Mesangial cell (primary cell): Measurements from ENCODE around the gene MAGED4. TPM values are rescaled to one million over a fixed set of nuclear protein-coding genes. Genes with fewer than 3 reads are reported as not detected.

Experiments
- total RNA-seq: library from RNA; depleted of rRNA; stranded (reverse); fragments of >200 nt; gene quantifications from 2 replicates; pipeline ENCODE4 v1.2.3, GENCODE V29; 2015

MAGED4 gene, protein sequence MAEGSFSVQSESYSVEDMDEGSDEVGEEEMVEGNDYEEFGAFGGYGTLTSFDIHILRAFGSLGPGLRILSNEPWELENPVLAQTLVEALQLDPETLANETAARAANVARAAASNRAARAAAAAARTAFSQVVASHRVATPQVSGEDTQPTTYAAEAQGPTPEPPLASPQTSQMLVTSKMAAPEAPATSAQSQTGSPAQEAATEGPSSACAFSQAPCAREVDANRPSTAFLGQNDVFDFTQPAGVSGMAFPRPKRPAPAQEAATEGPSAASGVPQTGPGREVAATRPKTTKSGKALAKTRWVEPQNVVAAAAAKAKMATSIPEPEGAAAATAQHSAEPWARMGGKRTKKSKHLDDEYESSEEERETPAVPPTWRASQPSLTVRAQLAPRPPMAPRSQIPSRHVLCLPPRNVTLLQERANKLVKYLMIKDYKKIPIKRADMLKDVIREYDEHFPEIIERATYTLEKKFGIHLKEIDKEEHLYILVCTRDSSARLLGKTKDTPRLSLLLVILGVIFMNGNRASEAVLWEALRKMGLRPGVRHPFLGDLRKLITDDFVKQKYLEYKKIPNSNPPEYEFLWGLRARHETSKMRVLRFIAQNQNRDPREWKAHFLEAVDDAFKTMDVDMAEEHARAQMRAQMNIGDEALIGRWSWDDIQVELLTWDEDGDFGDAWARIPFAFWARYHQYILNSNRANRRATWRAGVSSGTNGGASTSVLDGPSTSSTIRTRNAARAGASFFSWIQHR
- total RNA-seq, result 46.3 and 82.9 TPM in 2 replicates

DNA sequence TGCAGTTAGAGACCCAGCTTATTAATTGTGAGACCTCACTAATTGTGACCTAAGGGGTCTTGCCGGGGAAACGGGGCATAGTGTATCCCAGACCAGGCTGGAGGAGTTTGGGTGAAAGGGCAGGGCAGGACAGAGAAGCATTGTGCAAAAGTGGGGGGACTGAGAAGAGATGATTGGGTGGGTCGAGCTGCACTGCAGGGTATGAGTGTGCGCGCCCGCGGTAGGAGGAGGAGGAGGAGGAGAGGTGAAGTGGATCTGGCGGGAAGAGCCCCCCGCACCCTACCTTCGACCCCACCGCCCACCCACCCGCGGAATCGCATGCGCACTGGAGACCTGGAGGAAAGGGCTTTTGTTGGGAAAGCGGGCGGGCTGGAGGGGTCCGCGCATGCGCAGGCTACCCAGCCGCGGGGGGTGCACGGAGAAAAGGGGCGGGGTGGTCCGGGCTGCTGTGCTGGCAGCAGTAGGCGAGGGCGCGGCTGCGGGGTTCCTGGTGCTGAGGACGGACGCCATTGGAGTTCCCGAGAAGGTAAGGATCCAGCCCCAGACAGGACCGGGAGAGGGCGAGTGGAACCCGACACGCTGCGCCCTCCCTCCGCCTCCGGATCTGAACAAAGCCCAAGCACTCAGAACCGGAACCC is at the start of gene MAGED4:
Gene MAGED4, plus strand, starts transcription at position 449 of the 638 bp plus-strand sequence. CDS start 1,035 bp downstream, outside the sequence.

Other genes with a start within 250 kb of the MAGED4 start
- 15.8 and 24.8 TPM in 2 replicates for gene MAGED4B, start 115.7 kb upstream of the MAGED4 start, total RNA-seq
- gene XAGE2, start 184.1 kb downstream of the MAGED4 start, total RNA-seq, result not detected in 2 replicates